ENCODE results near the gene IRX2. TPM values are rescaled to one million over a fixed set of nuclear protein-coding genes. Genes with fewer than 3 reads are reported as not detected.

The IRX2 gene
- polyA plus RNA-seq, 2 donors, result 2.1 to 3.0 TPM

DNA sequence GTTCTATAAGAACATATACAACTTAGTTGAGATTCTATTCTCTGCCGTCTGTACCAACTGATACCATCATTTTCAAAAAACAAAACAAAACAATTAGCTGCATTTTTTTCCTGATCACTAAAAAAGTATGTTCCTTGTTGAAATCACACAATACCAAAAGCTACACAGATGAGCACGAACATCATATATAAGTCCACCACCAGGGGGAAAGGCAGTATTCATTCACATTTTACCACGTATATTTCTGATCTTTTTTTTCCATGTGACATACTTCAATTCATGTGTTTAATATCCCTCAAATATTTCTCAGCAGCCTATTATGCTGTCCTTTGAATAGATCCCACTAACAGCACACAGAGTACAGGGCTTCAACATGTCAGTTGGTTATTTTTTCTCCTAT is 40.6 kb downstream of the IRX2 start:
- H3K36me3 ChIP-seq (ENCODE audit: control insufficient read depth in 2 of 2, insufficient read depth in 2 of 2, low read length in 1 of 2), result no peaks in the 10 kb centered on the region
- H3K27ac ChIP-seq (ENCODE audit: low read depth in 2 of 2, low read length in 1 of 2), result no peak overlapping the region
- 51 to 54% methylated on average over 3 of the region's 3 CpGs for WGBS, 2 donors
- H3K9me3 ChIP-seq (ENCODE audit: control insufficient read depth in 2 of 2, insufficient read depth in 1 of 2, low read depth in 1 of 2, low read length in 1 of 2), result no peaks in the 10 kb centered on the region
- no peak overlapping the region for H3K4me3 ChIP-seq (ENCODE audit: low read depth in 1 of 2, low read length in 2 of 2)
- no peaks in the 10 kb centered on the region for H3K27me3 ChIP-seq (ENCODE audit: control insufficient read depth in 1 of 2, insufficient read depth in 2 of 2, low read length in 2 of 2)
- no peaks in the 10 kb centered on the region for H3K4me1 ChIP-seq (ENCODE audit: control insufficient read depth in 2 of 2, insufficient read depth in 2 of 2, low read length in 1 of 2)

DNA sequence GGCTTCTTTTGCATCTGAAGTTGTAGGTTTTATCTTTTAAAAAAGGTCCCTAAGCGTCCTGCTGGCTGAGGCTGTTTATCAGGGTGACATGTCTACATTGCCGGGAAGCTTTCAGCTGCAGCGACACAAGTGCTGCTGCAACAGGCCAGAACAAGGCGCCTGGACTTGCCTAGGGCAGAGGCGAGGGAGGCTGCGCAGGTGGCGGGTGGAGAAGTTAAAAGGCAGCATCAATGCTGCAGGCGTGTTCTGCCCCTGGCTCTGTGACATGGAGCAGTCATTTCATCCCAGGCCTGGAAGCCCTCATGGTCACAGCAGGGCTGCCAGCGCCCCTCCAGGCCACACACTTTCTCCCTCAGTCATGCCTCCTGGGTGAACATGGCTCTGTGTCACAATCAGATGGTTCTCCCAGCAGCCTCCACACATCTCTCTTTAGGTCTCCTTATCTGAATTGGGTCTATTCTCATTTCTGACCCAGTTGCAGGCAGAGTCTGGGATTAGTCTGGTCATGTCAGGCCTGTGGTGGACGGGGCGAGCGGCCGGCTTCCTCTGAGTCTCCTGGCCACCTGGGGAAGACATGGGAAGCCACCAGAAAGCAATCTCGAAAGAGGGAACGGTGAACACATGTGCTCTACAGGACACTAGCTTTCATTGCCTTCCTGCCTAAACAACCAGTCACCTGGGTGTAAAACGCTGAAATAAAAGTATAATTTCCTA is 41.3 kb downstream of the IRX2 start:
- Histone ChIP-seq H3K27ac (ENCODE audit: low read depth in 2 of 2, low read length in 1 of 2) (no peak overlapping the region), H3K27me3 (ENCODE audit: control insufficient read depth in 1 of 2, insufficient read depth in 2 of 2, low read length in 2 of 2) (no peaks in the 10 kb centered on the region), H3K9me3 (ENCODE audit: control insufficient read depth in 2 of 2, insufficient read depth in 1 of 2, low read depth in 1 of 2, low read length in 1 of 2) (no peaks in the 10 kb centered on the region), H3K4me1 (ENCODE audit: control insufficient read depth in 2 of 2, insufficient read depth in 2 of 2, low read length in 1 of 2) (no peaks in the 10 kb centered on the region), H3K36me3 (ENCODE audit: control insufficient read depth in 2 of 2, insufficient read depth in 2 of 2, low read length in 1 of 2) (no peaks in the 10 kb centered on the region), H3K4me3 (ENCODE audit: low read depth in 1 of 2, low read length in 2 of 2) (no peak overlapping the region)
- 72 to 73% methylated on average over 16 of the region's 16 CpGs for WGBS, 2 donors

DNA sequence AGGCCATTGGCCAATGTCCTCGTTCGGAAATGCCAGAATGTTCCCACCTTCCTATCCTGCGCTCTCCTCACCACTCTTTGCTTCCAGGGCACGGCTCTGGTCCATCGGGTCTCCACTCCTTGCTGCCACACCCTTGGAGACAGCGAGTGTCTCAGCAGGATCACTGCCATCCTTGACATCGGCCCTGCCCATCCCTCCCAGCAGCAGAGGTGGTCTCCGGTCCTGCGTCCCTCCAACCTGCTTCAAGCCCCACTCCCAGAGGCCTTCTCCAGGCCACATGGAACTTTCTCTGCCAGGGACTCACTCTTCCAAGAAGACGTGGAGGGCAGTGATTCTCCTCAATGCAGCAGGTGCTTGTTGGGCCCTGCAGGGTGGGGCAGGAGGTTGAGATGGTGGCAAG is 42.7 kb downstream of the IRX2 start:
- H3K36me3 ChIP-seq (ENCODE audit: control insufficient read depth in 2 of 2, insufficient read depth in 2 of 2, low read length in 1 of 2), result no peaks in the 10 kb centered on the region
- H3K4me1 ChIP-seq (ENCODE audit: control insufficient read depth in 2 of 2, insufficient read depth in 2 of 2, low read length in 1 of 2), result no peaks in the 10 kb centered on the region
- H3K9me3 ChIP-seq (ENCODE audit: control insufficient read depth in 2 of 2, insufficient read depth in 1 of 2, low read depth in 1 of 2, low read length in 1 of 2), result no peaks in the 10 kb centered on the region
- H3K4me3 ChIP-seq (ENCODE audit: low read depth in 1 of 2, low read length in 2 of 2), result no peak overlapping the region
- no peak overlapping the region for H3K27ac ChIP-seq (ENCODE audit: low read depth in 2 of 2, low read length in 1 of 2)
- 83 to 87% methylated on average over 10 of the region's 10 CpGs for WGBS, 2 donors
- H3K27me3 ChIP-seq (ENCODE audit: control insufficient read depth in 1 of 2, insufficient read depth in 2 of 2, low read length in 2 of 2), result no peaks in the 10 kb centered on the region

DNA sequence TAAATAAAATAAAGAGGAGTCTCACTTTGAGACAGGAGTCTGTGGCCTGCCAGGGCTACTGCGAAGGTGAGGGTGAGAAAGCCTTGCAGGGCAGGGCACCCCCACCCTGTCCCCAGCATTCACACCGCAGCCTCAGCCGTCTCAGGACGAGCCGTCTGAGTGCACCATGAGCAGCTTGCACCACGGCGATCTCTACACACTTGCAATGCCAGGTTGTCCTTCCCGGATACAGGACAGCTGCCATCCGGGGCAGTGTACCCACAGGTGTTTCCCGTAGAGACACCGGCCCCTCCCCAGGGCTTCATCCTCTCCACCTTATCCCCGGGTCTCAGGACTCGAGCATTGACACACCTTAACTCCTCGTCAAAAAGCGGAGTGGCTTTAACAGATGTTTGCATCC is 43.3 kb downstream of the IRX2 start:
- Histone ChIP-seq H3K4me1 (ENCODE audit: control insufficient read depth in 2 of 2, insufficient read depth in 2 of 2, low read length in 1 of 2) (no peaks in the 10 kb centered on the region), H3K27ac (ENCODE audit: low read depth in 2 of 2, low read length in 1 of 2) (no peak overlapping the region), H3K36me3 (ENCODE audit: control insufficient read depth in 2 of 2, insufficient read depth in 2 of 2, low read length in 1 of 2) (no peaks in the 10 kb centered on the region), H3K4me3 (ENCODE audit: low read depth in 1 of 2, low read length in 2 of 2) (no peak overlapping the region), H3K27me3 (ENCODE audit: control insufficient read depth in 1 of 2, insufficient read depth in 2 of 2, low read length in 2 of 2) (no peaks in the 10 kb centered on the region), H3K9me3 (ENCODE audit: control insufficient read depth in 2 of 2, insufficient read depth in 1 of 2, low read depth in 1 of 2, low read length in 1 of 2) (no peaks in the 10 kb centered on the region)
- 88 to 91% methylated on average over 15 of the region's 15 CpGs for WGBS, 2 donors

DNA sequence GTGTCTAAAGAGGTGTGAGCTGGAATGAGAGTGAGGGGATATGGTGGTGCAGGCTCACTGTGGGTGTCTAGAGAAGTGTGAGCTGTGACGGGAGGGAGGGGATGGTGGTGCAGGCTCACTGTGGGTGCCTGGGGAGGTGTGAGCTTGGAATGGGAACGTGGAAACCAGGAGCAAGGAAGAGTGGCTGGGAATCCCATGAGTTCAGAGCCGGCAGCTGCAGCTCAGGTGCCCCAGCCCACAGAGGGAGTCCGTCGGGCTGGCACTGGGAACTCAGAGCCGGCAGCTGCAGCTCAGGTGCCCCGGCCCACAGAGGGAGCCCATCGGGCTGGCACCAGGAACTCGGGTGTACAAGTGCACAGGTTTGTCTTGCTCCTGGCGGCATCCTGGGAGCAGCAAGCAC is 45.6 kb downstream of the IRX2 start:
- 74 to 76% methylated on average over 10 of the region's 10 CpGs for WGBS, 2 donors
- no peaks in the 10 kb centered on the region for H3K9me3 ChIP-seq (ENCODE audit: control insufficient read depth in 2 of 2, insufficient read depth in 1 of 2, low read depth in 1 of 2, low read length in 1 of 2)
- H3K27me3 ChIP-seq (ENCODE audit: control insufficient read depth in 1 of 2, insufficient read depth in 2 of 2, low read length in 2 of 2), result no peaks in the 10 kb centered on the region
- no peaks in the 10 kb centered on the region for H3K36me3 ChIP-seq (ENCODE audit: control insufficient read depth in 2 of 2, insufficient read depth in 2 of 2, low read length in 1 of 2)
- no peaks in the 10 kb centered on the region for H3K4me1 ChIP-seq (ENCODE audit: control insufficient read depth in 2 of 2, insufficient read depth in 2 of 2, low read length in 1 of 2)
- H3K27ac ChIP-seq (ENCODE audit: low read depth in 2 of 2, low read length in 1 of 2), result no peak overlapping the region
- no peak overlapping the region for H3K4me3 ChIP-seq (ENCODE audit: low read depth in 1 of 2, low read length in 2 of 2)

DNA sequence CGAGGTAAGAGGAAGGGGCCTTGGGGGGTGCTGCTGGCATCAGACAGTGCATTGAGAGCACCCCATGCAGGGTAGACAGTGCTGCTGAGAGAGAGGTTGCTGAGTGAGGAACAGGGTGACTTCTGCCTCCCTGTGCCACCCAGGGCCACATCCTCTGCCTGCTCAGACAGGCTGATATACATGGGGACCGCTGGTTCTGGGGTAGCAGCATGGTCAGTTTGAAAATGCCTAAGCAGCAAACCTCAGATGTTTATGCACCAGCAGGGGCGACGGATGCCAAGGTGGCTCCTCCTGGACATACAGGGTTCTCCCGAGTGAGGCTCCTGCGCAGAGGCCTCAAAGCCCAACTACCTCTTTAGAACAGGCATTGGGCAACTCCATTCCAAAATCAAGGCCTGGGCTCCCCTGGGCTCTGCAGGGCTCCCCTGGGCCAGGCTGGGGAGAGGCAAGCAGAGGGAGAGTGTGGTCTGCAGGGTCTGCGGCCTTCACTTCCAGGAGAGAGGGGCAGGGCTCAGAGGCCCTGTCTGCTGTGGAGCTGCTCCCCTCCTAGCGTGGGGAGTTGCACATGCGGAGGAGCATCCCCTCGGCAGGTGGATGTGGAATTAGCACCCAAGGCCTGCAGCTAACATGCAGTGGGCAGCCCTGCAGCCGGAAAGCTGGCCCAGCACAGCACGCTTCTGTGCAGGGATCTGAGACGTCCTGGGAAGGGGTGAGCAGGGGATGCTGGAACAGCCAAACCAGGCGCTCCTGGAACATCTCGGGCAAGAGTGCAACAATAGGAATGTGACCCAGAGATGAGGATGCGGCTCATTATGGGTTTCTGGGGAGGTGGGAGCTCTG is 46.5 kb downstream of the IRX2 start:
- Histone ChIP-seq H3K4me3 (ENCODE audit: low read depth in 1 of 2, low read length in 2 of 2) (no peak overlapping the region), H3K36me3 (ENCODE audit: control insufficient read depth in 2 of 2, insufficient read depth in 2 of 2, low read length in 1 of 2) (no peaks in the 10 kb centered on the region), H3K27me3 (ENCODE audit: control insufficient read depth in 1 of 2, insufficient read depth in 2 of 2, low read length in 2 of 2) (no peaks in the 10 kb centered on the region), H3K9me3 (ENCODE audit: control insufficient read depth in 2 of 2, insufficient read depth in 1 of 2, low read depth in 1 of 2, low read length in 1 of 2) (no peaks in the 10 kb centered on the region), H3K27ac (ENCODE audit: low read depth in 2 of 2, low read length in 1 of 2) (no peak overlapping the region), H3K4me1 (ENCODE audit: control insufficient read depth in 2 of 2, insufficient read depth in 2 of 2, low read length in 1 of 2) (no peaks in the 10 kb centered on the region)
- 90% methylated on average over 16 of the region's 16 CpGs for WGBS, 2 donors

DNA sequence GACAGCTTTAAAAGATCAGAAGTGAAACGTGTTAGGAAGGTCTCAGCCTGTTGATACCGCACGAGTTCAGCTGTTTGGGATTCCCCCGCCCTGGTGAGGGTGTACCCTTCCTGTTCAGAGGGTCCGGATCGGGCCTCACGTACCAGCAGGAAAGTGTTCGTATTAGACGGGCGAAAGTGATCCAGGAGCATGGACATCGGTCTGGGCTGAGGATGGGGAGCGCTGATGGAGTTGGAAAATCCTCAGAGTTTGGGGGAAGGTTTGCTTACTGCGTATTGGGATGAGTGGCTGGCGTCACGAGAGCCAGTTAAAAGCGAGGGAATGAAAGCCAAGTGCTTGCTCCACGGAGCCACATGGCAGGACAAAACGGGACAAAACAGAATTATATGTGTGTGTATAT is 47.4 kb downstream of the IRX2 start:
- Histone ChIP-seq H3K4me3 (ENCODE audit: low read depth in 1 of 2, low read length in 2 of 2) (no peak overlapping the region), H3K27ac (ENCODE audit: low read depth in 2 of 2, low read length in 1 of 2) (no peak overlapping the region), H3K27me3 (ENCODE audit: control insufficient read depth in 1 of 2, insufficient read depth in 2 of 2, low read length in 2 of 2) (no peaks in the 10 kb centered on the region), H3K36me3 (ENCODE audit: control insufficient read depth in 2 of 2, insufficient read depth in 2 of 2, low read length in 1 of 2) (no peaks in the 10 kb centered on the region), H3K9me3 (ENCODE audit: control insufficient read depth in 2 of 2, insufficient read depth in 1 of 2, low read depth in 1 of 2, low read length in 1 of 2) (no peaks in the 10 kb centered on the region), H3K4me1 (ENCODE audit: control insufficient read depth in 2 of 2, insufficient read depth in 2 of 2, low read length in 1 of 2) (no peaks in the 10 kb centered on the region)
- WGBS, 2 donors, result 87 to 88% methylated on average over 18 of the region's 18 CpGs

DNA sequence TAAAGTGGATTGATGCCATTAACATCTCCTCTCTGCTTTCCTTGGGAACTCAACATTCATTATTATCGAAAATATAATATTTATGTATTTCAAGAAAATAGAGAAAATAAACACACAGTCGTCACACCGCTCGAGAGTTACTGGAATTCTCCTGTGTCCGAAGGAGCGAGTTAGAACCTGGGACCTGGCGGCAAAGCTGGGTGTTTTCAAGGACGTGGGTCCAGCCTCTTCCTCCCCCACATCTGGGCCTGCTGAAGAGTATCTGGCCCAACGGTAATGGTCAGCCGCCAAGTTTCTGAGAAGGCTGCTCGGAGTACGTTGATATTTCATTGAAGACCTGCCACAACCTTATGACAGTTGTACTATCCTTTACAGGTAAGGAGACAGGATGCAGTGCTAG is 47.9 kb downstream of the IRX2 start:
- Histone ChIP-seq H3K4me1 (ENCODE audit: control insufficient read depth in 2 of 2, insufficient read depth in 2 of 2, low read length in 1 of 2) (no peaks in the 10 kb centered on the region), H3K4me3 (ENCODE audit: low read depth in 1 of 2, low read length in 2 of 2) (no peak overlapping the region), H3K9me3 (ENCODE audit: control insufficient read depth in 2 of 2, insufficient read depth in 1 of 2, low read depth in 1 of 2, low read length in 1 of 2) (no peaks in the 10 kb centered on the region), H3K27ac (ENCODE audit: low read depth in 2 of 2, low read length in 1 of 2) (no peak overlapping the region), H3K36me3 (ENCODE audit: control insufficient read depth in 2 of 2, insufficient read depth in 2 of 2, low read length in 1 of 2) (no peaks in the 10 kb centered on the region), H3K27me3 (ENCODE audit: control insufficient read depth in 1 of 2, insufficient read depth in 2 of 2, low read length in 2 of 2) (no peaks in the 10 kb centered on the region)
- 83% methylated on average over 12 of the region's 12 CpGs for WGBS, 2 donors

DNA sequence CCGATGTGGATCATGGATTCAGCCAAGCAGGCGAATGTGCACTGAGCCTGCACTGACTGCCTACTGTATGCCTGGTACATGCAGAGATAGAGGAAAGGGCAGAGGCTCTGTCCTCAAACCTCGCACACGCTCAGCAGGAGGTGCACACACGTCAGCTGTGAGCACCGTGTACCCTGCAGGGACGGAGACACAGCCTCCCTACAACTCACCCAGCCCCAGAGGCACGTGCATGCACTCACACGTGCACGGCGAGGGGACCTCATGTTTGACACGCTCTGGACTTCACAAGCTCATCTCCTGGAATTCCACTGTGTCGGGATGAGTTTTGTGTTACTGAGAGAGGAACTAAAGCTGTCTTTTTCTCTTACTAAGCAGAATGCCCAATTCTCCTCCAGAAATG is 48.4 kb downstream of the IRX2 start:
- Histone ChIP-seq H3K4me3 (ENCODE audit: low read depth in 1 of 2, low read length in 2 of 2) (no peak overlapping the region), H3K9me3 (ENCODE audit: control insufficient read depth in 2 of 2, insufficient read depth in 1 of 2, low read depth in 1 of 2, low read length in 1 of 2) (no peaks in the 10 kb centered on the region), H3K27me3 (ENCODE audit: control insufficient read depth in 1 of 2, insufficient read depth in 2 of 2, low read length in 2 of 2) (no peaks in the 10 kb centered on the region), H3K36me3 (ENCODE audit: control insufficient read depth in 2 of 2, insufficient read depth in 2 of 2, low read length in 1 of 2) (no peaks in the 10 kb centered on the region), H3K27ac (ENCODE audit: low read depth in 2 of 2, low read length in 1 of 2) (no peak overlapping the region), H3K4me1 (ENCODE audit: control insufficient read depth in 2 of 2, insufficient read depth in 2 of 2, low read length in 1 of 2) (no peaks in the 10 kb centered on the region)
- 75% methylated on average over 13 of the region's 13 CpGs for WGBS, 2 donors
